HG03139 (cell line): ENCODE measurements around the gene KCNMA1.

Source experiments
- ATAC-seq: cut with Tn5 transposase; IDR thresholded peaks from one replicate; pipeline ENCODE4 v1.9.1; 2021; ENCODE audit not compliant: unreplicated experiment

Gene KCNMA1

DNA sequence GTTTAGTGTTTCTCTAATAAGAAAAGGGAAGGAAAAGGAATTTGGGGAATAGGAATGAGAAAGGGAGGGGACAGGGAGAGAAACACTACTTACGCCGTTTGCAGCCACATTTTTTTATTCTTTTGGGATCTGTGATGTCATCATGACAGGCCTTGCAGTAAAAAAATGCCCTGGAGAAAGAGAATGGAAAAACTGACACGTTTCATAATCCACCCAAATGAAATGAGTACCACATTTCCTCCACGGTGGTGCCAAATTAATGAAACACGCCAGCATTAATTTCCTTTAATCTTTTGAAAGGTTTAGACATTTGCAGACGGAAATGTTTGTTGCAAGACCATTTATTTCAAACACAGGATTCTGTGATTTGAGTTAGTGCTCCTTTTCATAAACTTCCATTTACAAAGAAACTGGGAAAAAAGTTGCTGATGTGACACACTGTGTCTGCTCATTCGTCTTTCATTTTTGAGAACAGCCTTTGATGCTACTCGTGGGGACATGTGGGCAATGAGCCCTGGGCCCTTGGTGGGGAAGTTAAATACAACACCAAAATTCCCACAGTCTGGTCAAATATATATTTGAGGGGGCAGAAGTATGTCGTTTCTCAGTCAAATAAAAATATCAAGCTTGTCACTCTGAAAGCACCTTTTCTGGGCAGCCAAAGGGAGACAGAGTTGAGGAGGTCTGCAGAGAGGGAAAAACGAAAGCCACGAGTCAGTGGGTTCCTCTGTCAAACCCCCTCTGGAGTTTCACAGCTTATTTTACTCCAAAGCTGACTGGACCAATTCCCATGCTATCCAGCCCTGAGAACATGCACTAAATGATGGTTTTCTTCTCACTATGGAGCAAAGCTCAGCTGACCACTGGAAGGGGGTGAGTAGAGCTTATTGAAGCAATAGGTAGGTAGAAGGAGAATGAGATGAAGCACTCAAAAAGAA is 625.5 kb downstream of the KCNMA1 start:
- ATAC-seq = no peak

DNA sequence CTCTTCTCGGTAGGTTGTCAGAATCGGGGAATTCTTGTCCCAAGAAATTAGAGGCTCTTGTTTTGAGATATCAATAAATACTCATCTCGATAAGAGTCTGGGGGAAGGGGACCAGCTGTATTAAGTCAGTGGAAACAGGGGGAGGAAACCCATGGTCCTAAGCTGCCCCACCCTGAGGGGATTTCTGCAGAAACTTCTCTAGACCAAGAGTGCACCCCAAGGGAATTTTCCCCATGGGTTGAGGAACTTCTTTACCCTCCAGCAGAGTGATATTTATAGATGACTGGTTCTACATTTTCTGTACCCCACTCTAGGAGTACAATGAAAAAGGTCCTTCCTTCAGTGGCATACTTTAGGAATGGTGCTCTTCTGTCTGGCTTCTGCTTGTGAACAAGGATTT is 627.2 kb downstream of the KCNMA1 start:
- ATAC-seq = no peak

DNA sequence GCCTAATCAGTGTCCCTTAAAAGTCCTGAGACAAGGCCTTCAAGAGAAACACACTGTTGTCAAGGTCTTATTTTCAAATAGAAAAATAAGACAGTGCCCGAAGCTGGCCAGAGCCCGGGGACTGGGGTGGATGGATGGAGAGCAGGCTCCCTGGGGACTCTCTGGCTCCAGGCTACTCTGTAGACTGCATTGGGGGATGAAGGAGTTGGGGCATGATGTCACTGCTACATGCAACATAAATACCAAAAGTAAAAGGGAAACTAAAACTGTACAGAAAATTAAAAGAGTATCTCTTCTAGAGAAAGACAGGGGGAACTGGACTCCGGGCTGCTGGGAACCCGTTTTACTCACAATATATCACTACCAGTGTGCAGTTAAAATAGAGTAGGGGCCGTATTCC is 629.8 kb downstream of the KCNMA1 start:
- peak; percentile 68 for ATAC-seq

DNA sequence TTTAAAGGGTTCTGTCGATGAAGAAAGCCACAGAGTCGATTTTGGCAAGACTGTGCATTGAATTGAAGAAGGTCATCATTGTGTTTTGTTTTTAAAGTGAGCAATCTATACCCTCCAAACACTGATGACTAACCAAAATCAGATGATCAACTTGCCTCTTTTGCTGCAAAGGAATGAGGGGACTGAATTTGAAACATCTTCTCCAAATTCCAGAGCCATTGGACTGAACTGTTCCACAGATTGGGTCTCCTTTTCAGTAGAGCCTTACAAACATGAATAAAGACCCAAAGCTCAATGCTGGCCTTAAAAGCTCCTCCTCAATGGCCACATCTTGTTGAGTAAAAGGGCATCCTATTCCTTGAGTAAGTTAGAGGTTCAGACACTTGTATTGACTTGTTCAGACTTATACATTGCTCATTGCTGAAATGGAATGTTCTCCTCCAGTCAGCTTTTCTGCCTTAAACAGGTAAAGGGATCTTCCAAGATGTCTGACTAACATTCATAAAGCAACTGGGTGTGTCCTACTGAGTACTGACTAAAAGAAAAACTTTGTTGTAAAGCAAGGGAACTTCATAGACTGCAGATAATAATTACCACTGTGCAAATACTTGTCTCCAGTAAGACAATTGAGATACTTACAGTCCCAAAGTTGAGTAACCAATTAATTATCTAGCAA is 630.6 kb downstream of the KCNMA1 start:
- ATAC-seq = no peak

DNA sequence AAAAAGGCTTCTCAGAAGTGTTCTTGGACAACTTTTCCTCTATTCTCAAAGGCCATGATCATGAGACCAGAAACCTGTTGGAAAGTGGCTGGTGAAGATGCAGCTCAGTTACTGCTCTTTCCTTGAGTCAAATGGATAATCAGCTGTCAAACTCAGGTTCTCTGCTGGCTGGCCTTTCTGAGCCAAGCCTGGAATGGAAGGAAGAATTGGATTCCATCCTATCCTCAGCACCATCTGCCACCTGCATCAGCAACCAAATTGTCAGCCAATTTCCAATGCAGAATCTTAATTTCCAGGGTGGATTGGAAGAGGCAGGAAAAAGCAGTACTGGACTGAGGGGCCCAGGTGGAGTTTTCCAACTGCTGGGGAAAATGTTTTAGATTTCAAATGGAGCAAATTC is 631.7 kb downstream of the KCNMA1 start:
- ATAC-seq = no peak

DNA sequence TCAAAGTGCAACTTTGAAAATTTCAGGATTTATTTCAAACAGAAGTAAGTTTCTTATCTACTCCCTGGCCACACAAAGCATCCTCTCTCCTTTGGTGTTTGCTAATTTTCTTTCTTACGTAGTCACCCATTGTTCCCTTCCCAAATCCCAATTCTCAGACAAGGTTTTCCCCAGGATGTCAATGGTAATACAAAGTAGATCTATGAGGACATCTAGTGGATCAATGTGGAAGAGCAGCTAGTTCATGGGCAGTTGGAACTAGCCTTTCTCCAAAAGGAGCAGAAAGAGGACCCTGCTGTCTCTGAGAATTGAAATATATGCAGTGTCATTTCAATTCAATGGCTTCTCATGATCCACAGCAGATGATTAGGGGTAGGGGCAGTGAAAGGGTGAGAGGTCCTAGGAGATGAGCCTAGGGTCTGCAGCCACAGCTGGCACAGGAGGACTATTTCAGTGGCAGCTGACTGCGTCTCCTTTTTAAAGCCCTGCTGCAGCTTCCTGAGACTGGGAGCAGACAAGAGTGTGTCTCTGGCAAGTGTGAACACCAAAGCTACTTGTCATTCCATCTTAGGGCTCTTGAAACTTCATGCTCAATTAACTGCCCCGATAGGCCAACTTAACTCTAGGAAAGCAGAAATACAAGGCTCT is 632.6 kb downstream of the KCNMA1 start:
- ATAC-seq = no peak

DNA sequence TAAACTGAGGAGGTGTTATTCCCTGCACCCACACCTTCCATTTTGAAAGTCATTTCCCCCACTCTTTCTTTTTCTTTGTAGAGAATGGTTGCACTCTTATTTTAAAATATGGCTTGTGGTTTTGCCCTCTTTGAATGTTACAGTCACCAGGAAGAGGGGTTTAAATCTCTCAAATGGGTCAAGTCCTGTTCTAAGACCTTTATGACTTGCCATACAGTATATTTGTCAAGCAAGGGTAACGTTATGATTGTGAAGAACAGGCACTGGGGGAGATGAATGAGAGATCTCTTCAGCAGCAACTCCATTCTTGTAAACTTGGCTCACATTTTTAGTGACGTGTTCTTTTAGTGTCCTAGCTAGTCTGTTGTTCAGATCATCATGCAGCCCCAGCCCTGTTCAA is 634.7 kb downstream of the KCNMA1 start:
- no peak for ATAC-seq

DNA sequence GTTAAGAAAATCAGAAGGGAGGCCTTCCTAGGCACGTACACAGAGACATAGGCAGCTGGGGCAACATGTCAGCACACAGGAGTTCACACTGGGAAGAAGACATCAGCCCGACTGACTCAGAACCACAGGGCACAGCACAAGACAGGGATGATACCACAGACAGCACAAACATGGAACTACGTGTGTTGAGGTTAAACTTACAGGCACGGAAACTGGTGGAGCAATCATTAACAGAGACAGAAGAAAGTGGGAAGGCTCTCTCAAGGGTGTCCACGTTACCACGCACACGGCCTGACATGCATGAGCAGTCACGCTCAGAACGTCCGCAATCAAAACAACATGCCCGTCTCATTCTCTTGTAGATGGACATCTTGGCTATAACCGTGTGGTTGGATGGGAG is 636.4 kb downstream of the KCNMA1 start:
- ATAC-seq = no peak

DNA sequence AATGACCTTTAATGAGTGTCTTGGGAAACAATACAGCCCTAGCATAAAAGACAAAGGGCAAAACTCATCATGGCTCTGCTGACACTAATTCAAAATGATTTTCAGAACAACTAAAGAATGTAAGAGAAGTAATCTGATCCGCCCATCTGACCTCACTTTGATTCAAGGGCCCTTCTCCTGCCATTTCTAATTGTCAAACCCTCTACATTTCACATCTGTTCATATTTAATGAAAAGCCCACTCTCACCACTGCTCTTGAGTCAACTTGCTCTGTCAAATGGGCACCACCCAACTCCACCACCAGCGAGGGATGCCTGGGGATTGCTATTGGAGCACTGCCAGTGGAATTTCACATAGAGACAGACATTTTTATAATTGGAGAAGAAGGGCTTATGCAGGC is 639.2 kb downstream of the KCNMA1 start:
- no peak for ATAC-seq

DNA sequence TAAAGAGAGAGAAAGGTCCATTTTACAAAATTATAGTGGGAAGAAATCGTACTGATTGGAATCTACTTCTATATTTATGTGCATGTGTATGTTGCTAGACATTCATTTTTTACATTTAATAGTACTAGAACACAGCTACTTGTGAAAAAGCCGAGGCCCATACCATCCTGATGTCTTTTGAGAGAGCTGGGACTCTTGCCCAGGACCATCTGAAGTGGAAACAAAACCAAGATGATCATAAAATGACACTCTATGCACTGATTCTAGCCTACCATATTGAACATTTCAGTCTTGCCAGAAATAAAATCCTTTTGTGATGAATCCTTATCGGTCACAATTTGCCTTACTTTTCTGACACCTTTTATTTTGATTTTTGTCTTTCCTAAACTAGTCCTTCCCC is 640.0 kb downstream of the KCNMA1 start:
- ATAC-seq = no peak

DNA sequence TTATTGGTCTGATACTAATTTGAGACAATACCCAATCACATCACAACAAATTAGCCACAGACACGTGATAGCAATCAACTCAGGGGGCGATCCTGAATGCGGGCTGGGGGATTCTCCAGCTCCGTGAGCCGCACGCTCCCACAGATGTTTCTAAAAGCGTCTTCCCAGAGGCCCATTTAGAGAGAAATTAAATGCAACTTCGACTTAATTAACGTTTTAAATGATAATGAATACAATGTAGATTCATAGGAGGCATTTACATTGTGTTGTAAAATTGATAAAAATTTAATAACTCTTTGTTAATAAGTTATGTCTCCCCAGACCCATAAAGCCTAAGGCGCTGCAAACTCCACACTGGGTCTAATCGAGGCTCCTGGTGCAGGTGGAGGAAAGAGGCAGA is 642.6 kb downstream of the KCNMA1 start:
- no peak for ATAC-seq

DNA sequence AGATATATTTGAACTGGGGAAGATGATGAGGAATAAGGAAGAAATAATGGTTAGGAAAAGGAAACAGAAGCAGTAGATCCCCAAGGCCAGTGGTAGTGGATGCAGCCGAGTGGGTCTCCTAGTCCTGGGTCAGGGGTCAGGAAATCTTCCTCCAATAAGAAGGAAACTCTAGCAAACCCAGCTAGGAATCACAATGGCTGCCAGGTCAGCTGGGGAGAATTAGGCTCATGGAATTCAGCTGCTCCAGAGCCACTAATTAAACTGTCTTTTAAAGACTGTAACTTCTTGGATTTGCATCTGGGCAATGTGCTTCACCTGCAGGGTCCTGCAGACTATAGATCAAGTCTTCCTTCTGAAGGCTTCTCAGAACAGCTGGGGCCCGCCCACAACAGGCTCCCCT is 644.4 kb downstream of the KCNMA1 start:
- no peak for ATAC-seq

DNA sequence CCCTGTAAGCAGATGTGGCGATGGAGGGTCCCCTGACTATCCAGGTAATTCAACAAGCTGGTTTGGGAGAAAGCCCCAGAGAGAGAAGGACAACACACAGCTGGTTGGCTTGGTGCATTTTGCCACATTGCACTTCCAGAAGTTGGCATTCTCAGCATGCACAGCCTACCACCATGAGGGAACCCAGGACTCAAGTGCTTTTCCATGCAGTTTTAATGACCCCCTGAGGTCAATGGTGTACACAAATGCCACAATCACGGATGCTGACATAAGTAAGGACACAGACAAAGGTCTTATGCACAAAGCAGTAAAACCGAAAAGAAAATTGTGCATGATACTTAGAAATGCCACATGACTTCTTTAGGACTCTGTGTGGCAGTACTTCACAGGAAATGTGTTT is 645.1 kb downstream of the KCNMA1 start:
- no peak for ATAC-seq

DNA sequence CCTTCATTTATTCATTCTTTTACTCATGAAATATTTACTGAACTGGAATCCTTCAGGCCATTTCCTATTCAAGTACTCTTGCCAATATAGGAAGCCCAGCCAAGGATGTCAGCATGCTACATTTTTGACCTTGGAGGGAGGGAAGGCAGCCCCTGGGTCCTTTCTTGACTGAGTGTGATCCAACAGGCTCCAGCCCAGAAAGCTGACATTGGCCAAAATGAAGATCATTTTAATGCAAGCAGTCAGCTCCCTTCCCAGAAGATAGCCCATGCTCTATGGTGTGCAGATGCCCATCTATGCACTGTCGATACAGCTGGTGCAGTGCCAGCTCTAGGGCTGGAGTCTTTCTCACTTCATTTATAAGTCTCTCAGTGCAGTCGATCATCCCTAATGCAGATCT is 646.0 kb downstream of the KCNMA1 start:
- no peak for ATAC-seq

DNA sequence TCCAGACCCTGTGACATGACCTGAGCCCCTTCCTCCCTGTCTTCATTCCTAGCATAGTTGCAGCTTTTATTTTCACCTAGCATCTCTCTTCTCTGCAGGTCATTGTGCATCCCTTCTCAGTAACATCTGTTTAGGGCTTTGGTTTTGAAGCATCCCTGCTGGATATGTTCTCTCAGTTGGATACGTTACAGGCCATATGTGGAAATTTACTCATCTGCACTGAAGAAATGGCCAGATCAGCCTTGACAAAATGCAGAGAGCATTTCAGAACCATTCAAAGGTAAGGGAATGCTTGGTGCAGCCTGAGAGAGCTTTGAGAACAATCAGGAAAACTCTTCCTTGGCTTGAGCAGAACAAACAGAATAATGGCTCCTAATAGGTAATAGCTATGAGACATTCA is 647.0 kb downstream of the KCNMA1 start:
- no peak for ATAC-seq

DNA sequence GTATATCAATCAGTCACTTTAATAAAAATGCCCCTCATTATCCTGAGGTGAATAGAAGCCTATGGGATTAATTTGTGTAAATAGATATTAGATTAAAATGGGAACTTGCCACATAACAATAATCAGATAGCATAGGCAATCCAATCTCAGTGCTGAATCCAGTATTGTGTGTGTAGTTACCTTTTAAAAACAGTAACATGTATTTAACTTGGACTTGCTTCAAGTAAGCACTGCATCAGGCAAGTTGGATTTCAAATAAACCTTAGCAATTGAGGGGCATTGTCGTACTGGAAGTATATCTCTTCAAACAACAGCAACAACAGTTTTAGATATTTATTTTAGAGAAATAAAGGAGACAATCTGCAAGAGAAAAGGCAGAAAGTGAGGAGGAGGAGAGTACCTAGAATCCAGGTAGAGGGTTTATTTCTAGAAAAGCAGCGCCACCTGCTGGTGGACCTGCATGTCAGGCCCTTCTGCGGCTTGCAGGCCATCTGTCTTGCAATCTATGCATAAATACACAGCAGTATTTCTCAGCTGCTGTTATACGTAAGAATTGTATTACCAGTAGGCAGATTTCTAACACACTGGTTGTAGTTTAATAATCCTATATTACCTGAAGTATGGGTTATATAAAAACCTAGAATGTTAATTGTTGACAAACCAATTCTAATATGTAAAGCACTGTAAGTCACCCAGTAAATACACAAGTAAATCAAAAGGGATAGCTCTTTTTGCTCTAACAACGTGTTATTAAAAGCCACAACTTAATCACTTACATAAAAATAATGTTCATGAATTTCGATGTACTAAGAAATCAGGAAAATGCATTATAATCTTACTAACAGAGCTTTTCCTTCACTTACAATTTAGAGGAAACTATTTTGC is 652.8 kb downstream of the KCNMA1 start:
- ATAC-seq = peak; percentile 84

DNA sequence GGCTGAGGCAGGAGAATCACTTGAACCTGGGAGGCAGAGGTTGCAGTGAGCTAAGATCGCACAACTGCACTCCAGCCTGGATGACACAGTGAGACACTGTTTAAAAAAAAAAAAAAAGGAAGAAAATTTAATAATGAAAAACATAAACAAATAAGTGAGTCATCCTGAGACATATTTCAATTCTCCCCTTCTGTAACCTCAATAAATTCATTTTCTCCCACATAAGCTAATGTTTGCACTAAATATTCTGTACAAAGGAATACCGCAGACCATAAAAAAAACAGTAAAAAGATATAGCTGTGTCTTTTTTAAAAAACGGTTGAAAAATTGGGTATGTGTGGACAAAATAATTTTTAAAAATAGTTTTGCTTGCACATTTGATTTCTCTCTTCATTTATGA is 654.0 kb downstream of the KCNMA1 start:
- no peak for ATAC-seq

DNA sequence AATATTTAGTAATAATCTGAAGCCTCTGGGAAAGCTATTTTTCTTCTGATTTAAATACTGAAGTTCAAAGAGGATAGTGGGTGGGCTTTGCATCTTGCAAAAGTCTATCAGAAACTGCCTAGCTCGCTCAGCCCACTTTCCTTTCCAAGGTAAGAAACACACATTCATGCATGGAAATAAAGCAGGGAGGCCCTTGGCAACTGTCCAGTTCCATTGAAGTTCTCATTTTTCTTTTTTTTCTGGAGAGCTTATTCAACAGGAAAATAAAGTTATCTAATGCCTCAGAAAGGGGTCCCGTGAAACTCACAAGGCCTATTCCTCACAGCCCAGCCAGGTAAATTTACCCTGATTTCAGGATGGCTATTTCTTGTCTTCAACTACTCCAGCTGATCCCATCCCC is 654.9 kb downstream of the KCNMA1 start:
- ATAC-seq = no peak

DNA sequence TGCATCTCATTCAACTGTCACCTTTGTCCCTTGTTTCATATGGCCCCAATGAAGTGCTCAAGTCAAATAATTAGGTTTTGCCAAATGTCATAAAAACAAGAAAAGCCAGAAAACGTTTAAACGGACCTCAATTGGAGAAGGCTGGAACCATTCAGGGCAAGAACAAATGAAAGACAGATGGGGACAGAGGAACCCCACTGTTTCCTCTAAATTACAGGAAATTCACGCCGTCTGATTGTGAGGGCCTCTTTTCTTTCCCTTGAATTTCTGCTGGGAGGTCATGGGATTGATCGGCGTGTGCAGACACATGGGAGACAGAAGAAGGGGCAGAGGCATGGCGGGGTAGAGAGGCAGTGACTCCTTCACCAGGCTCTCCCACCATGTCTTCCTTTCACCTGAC is 656.4 kb downstream of the KCNMA1 start:
- no peak for ATAC-seq

DNA sequence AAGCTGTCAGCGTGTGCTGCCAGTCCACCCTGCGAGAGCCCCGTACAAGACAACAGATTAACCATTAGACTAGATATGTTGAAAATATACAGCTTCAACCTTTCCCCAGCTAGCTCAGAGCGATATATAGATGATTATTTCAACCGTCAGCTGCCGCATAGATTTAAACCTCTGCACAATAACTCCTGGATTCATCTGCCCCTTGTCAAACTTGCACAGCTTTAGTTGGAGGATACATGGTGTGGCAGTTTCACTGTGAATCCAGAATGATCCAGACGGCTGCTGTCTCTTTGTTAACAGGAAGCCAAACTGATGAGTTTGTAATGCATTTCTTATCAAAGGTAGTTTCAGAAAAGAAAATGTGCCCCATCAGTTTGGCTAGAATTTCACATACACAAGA is 659.7 kb downstream of the KCNMA1 start:
- no peak for ATAC-seq

DNA sequence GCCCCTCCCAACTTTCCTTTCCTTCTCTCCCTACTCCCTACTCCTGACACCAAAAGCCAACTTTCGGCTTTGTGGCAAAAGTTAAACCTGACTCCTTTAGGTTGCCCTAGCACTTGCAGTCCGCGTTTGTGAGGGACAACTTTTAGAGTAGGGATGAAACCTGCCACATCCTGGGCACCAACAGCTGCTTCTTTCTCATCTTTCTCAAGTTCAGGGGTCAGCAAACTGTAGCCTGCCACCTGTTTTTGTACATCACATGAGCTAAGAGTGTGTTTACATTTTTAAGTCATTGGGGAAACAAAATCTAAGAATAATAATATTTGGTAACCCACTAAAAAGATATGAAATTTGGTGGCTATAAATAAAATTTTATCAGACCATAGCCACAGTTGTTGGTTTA is 660.6 kb downstream of the KCNMA1 start:
- ATAC-seq = no peak
